Prostate gland (tissue), 2 donors: ENCODE data around the gene CDHR5. TPM values are rescaled to one million over a fixed set of nuclear protein-coding genes. Genes with fewer than 3 reads are reported as not detected.

Source experiments
- DNase-seq: peaks from one replicate; pipeline ENCODE4 v3.0.0-alpha.2; 2019; ENCODE audit warnings: low spot score
- H3K27ac ChIP-seq, 2 donors: fragments of 200-600 bp; sonication (generic); 2 replicates each; pipeline ENCODE4 v1.5.1; 2017 to 2019
- H3K27me3 ChIP-seq: fragments of 200-600 bp; sonication (generic); replicated peaks from 2 replicates; pipeline ENCODE4 v1.5.1; 2019; ENCODE audit not compliant: insufficient read depth
- H3K36me3 ChIP-seq, 2 donors: fragments of 200-600 bp; sonication (generic); 1 replicate in 1 of 2; 2 replicates in 1 of 2; pipeline versions ENCODE4 v1.5.1 to v1.8.1; 2017 to 2019
- H3K4me1 ChIP-seq: fragments of 200-600 bp; sonication (generic); replicated peaks from 2 replicates; pipeline ENCODE4 v1.5.1; 2019
- H3K4me3 ChIP-seq, 2 donors: fragments of 200-600 bp; sonication (generic); 2 replicates each; pipeline ENCODE4 v1.5.1; 2017 to 2019
- H3K9me3 ChIP-seq: fragments of 200-600 bp; sonication (generic); 2 replicates; pipeline ENCODE4 v1.5.1; 2017
- POLR2A ChIP-seq: fragments of 450-650 bp; IDR thresholded peaks from one replicate; pipeline ENCODE4 v1.6.1; 2016; ENCODE audit warnings: antibody characterized with exemption, mild to moderate bottlenecking
- POLR2AphosphoS5 ChIP-seq: sonication (generic); formaldehyde crosslinking; IDR thresholded peaks from one replicate; pipeline ENCODE4 v1.6.1; 2017; ENCODE audit warnings: antibody characterized with exemption
- WGBS: methylation state at CpG from one replicate; pipeline ENCODE4 v1.1.5; 2018; 5-methylcytosine and 5-hydroxymethylcytosine counted together
- intact Hi-C: fragments of 100-400 bp; cut with DNase I; formaldehyde crosslinking; loops from one replicate; pipeline ENCODE4 v1.14.2; 2022
- total RNA-seq, 2 donors: library from RNA; depleted of rRNA; stranded (reverse); fragments of >200 nt; gene quantifications; one replicate each; pipeline ENCODE4 v1.1.0, GENCODE V29; 2016
- TF ChIP-seq, protein P1 (sequence below), 4 experiments: fragments of 200-600 bp in 2 of 4; fragments of 450-650 bp in 2 of 4; sonication (generic) in 2 of 4; IDR thresholded peaks; 1 replicate in 3 of 4; 2 replicates in 1 of 4; pipeline ENCODE4 v1.5.1; 2016 to 2019; ENCODE audit warnings: antibody characterized with exemption in 4 of 4, mild to moderate bottlenecking in 2 of 4, moderate library complexity in 2 of 4

CDHR5 gene
- total RNA-seq, 2 donors from 2014 or later: 0.34 TPM; not detected in 1

DNA sequence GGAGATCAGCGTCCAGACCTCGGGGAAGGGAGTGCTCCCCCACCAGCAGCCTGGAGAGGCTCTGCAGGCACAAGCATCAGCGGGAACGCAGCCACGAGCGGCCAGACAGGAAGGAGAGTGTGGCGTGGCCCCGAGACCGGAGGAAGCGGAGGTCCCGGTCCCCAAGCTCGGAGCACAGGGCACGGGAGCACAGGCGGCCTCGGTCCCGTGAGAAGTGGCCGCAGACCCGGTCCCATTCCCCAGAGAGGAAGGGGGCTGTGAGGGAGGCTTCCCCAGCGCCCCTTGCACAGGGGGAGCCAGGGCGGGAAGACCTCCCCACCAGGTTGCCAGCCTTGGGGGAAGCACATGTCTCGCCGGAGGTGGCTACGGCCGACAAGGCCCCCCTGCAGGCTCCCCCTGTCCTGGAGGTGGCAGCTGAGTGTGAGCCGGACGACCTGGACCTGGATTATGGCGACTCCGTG lies 15.9 kb downstream of the CDHR5 start:
- H3K4me1 ChIP-seq: peaks cover 1% of the 10 kb centered on the region
- no peaks in the 10 kb centered on the region for H3K27me3 ChIP-seq
- WGBS: 81% methylated on average over 28 of the region's 28 CpGs
- H3K36me3 ChIP-seq: peaks cover 40 to 41% of the 10 kb centered on the region in 2 donors
- no peaks in the 10 kb centered on the region for H3K9me3 ChIP-seq
- intact Hi-C loops: no loop called here
- H3K4me3 ChIP-seq: no peak overlapping the region
- H3K27ac ChIP-seq: no peak overlapping the region
- no peak for DNase-seq
- TF ChIP-seq POLR2AphosphoS5 (no peak), POLR2A (no peak)
- TF ChIP-seq, protein P1, sequence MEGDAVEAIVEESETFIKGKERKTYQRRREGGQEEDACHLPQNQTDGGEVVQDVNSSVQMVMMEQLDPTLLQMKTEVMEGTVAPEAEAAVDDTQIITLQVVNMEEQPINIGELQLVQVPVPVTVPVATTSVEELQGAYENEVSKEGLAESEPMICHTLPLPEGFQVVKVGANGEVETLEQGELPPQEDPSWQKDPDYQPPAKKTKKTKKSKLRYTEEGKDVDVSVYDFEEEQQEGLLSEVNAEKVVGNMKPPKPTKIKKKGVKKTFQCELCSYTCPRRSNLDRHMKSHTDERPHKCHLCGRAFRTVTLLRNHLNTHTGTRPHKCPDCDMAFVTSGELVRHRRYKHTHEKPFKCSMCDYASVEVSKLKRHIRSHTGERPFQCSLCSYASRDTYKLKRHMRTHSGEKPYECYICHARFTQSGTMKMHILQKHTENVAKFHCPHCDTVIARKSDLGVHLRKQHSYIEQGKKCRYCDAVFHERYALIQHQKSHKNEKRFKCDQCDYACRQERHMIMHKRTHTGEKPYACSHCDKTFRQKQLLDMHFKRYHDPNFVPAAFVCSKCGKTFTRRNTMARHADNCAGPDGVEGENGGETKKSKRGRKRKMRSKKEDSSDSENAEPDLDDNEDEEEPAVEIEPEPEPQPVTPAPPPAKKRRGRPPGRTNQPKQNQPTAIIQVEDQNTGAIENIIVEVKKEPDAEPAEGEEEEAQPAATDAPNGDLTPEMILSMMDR (IDR thresholded peaks at IDR 0.05): no peak

DNA sequence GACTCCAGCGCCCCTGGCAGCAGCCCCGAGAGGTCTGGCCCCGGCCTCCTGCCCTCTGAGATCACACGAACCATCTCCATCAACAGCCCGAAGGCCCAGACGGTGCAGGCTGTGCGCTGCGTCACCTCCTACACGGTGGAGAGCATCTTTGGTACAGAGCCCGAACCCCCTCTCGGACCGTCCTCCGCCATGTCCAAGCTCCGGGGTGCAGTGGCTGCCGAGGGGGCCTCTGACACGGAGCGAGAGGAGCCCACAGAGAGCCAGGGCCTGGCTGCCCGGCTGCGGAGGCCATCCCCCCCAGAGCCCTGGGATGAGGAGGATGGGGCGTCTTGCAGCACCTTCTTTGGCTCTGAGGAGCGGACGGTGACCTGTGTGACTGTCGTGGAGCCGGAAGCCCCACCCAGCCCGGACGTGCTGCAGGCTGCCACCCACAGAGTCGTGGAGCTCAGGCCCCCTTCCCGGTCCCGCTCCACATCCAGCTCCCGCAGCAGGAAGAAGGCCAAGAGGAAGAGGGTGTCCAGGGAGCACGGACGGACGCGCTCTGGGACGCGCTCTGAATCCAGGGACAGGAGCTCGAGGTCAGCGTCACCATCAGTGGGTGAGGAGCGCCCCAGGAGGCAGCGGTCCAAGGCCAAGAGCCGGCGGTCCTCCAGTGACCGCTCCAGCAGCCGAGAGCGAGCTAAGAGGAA lies 16.6 kb downstream of the CDHR5 start:
- H3K4me1 ChIP-seq: no peaks in the 10 kb centered on the region
- peaks cover 40 to 41% of the 10 kb centered on the region in 2 donors for H3K36me3 ChIP-seq
- intact Hi-C loops: no loop called here
- H3K27ac ChIP-seq: no peak overlapping the region
- WGBS: 89% methylated on average over 31 of the region's 45 CpGs
- no peaks in the 10 kb centered on the region for H3K9me3 ChIP-seq
- TF ChIP-seq POLR2AphosphoS5 (no peak), POLR2A (no peak)
- TF ChIP-seq, protein P1 (IDR thresholded peaks at IDR 0.05): no peak
- H3K27me3 ChIP-seq: no peaks in the 10 kb centered on the region
- no peak for DNase-seq
- no peak overlapping the region for H3K4me3 ChIP-seq

DNA sequence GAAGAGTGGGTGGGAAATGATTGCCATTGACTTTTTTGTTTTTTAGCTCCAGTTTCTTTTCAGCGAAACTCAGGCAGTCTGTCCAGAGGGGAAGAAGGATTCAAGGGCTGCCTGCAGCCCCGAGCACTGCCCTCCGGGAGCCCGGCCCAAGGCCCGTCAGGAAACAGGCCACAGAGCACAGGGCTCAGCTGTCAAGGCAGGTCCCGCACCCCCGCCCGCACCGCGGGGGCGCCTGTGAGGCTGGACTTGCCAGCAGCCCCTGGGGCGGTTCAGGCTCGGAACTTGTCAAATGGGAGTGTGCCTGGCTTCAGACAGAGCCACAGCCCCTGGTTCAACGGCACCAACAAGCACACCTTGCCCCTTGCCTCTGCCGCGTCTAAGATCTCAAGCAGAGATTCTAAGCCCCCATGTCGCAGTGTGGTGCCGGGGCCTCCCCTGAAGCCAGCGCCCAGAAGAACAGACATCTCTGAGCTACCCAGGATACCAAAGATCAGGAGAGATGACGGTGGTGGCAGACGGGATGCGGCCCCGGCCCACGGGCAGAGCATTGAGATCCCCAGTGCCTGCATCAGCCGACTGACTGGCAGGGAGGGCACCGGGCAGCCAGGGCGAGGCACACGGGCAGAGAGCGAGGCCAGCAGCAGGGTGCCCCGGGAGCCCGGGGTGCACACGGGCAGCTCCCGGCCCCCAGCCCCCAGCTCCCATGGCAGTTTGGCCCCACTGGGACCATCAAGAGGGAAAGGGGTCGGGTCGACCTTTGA lies 17.6 kb downstream of the CDHR5 start:
- H3K9me3 ChIP-seq: no peaks in the 10 kb centered on the region
- H3K4me1 ChIP-seq: no peaks in the 10 kb centered on the region
- intact Hi-C loops: no loop called here
- no peak for DNase-seq
- 92% methylated on average over 30 of the region's 35 CpGs for WGBS
- no peak overlapping the region for H3K4me3 ChIP-seq
- TF ChIP-seq POLR2A (no peak), POLR2AphosphoS5 (no peak)
- TF ChIP-seq, protein P1 (IDR thresholded peaks at IDR 0.05): no peak
- H3K27ac ChIP-seq: no peak overlapping the region
- H3K27me3 ChIP-seq: no peaks in the 10 kb centered on the region
- peaks cover 40 to 43% of the 10 kb centered on the region in 2 donors for H3K36me3 ChIP-seq

DNA sequence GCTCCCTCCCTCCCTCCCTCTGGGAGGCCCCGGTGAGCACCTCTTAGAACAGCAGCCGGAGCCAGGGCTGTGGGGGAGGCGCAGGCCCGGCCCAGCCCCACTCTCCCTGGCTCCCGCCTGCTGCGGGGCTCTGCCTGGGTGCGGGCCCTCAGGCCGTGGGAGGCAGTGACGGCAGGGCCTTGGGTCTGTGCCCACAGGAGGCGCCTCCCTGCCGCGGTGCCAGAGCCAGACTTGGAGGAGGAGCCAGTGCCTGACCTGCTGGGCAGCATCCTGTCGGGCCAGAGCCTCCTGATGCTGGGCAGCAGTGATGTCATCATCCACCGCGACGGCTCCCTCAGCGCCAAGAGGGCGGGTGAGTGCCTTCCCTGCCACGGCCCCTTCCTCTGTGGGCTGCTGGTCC lies 18.5 kb downstream of the CDHR5 start:
- intact Hi-C loops: no loop called here
- no peak overlapping the region for H3K4me3 ChIP-seq
- H3K4me1 ChIP-seq: no peaks in the 10 kb centered on the region
- whole genome bisulfite sequencing: 62% methylated on average over 14 of the region's 19 CpGs
- peak overlapping the region in 1 of 2 donors; percentile 35 for H3K27ac ChIP-seq
- H3K36me3 ChIP-seq: peaks cover 39 to 49% of the 10 kb centered on the region in 2 donors
- DNase-seq: peak; percentile 56
- TF ChIP-seq, protein P1 (IDR thresholded peaks at IDR 0.05): no peak
- peak; percentile 46 for TF ChIP-seq POLR2AphosphoS5
- no peaks in the 10 kb centered on the region for H3K9me3 ChIP-seq
- no peaks in the 10 kb centered on the region for H3K27me3 ChIP-seq
